ENCODE measurements around the gene EIF2B2. TPM values are rescaled to one million over a fixed set of nuclear protein-coding genes. Genes with fewer than 3 reads are reported as not detected.

Gene EIF2B2
- total RNA-seq, 1 donor from 2014 or later, result 44.4 TPM

- H3K9me3 Mint-ChIP-seq (ENCODE audit: unreplicated experiment), result no peaks in the 10 kb centered on the region
- peaks cover 3% of the 10 kb centered on the region for H3K4me1 Mint-ChIP-seq (ENCODE audit: unreplicated experiment)
- no peak for TF ChIP-seq CTCF (IDR thresholded peaks at IDR 0.05)
- no peak overlapping the region for H3K27ac Mint-ChIP-seq (ENCODE audit: unreplicated experiment)
- DNase-seq (ENCODE audit: extremely low spot score, unreplicated experiment), result no peak
- H3K36me3 Mint-ChIP-seq (ENCODE audit: unreplicated experiment), result no peaks in the 10 kb centered on the region
- no peak overlapping the region for H3K4me3 Mint-ChIP-seq (ENCODE audit: unreplicated experiment)
- peaks cover 48% of the 10 kb centered on the region for H3K27me3 Mint-ChIP-seq (ENCODE audit: unreplicated experiment)
Observed at GRCh38 chr14:74963705-74964271, 38.9 kb upstream of the EIF2B2 start.

GRCh38 chr14:74964787-74965485 is 37.8 kb upstream of the EIF2B2 start:
- TF ChIP-seq CTCF (IDR thresholded peaks at IDR 0.05), result no peak
- Mint-ChIP-seq H3K27me3 (ENCODE audit: unreplicated experiment) (peaks cover 50% of the 10 kb centered on the region), H3K9me3 (ENCODE audit: unreplicated experiment) (no peaks in the 10 kb centered on the region), H3K27ac (ENCODE audit: unreplicated experiment) (no peak overlapping the region), H3K36me3 (ENCODE audit: unreplicated experiment) (no peaks in the 10 kb centered on the region), H3K4me3 (ENCODE audit: unreplicated experiment) (no peak overlapping the region), H3K4me1 (ENCODE audit: unreplicated experiment) (peaks cover 3% of the 10 kb centered on the region)
- no peak for DNase-seq (ENCODE audit: extremely low spot score, unreplicated experiment)

- peaks cover 3% of the 10 kb centered on the region for H3K4me1 Mint-ChIP-seq (ENCODE audit: unreplicated experiment)
- no peak overlapping the region for H3K4me3 Mint-ChIP-seq (ENCODE audit: unreplicated experiment)
- no peaks in the 10 kb centered on the region for H3K9me3 Mint-ChIP-seq (ENCODE audit: unreplicated experiment)
- no peak overlapping the region for H3K27ac Mint-ChIP-seq (ENCODE audit: unreplicated experiment)
- peaks cover 50% of the 10 kb centered on the region for H3K27me3 Mint-ChIP-seq (ENCODE audit: unreplicated experiment)
- H3K36me3 Mint-ChIP-seq (ENCODE audit: unreplicated experiment), result no peaks in the 10 kb centered on the region
- TF ChIP-seq CTCF (IDR thresholded peaks at IDR 0.05), result no peak
- no peak for DNase-seq (ENCODE audit: extremely low spot score, unreplicated experiment)
Observed at GRCh38 chr14:74965486-74966153, 37.1 kb upstream of the EIF2B2 start.

GRCh38 chr14:74968811-74969210 is 33.9 kb upstream of the EIF2B2 start:
- H3K9me3 Mint-ChIP-seq (ENCODE audit: unreplicated experiment), result no peaks in the 10 kb centered on the region
- TF ChIP-seq CTCF (IDR thresholded peaks at IDR 0.05), result no peak
- H3K4me1 Mint-ChIP-seq (ENCODE audit: unreplicated experiment), result peaks cover 3% of the 10 kb centered on the region
- H3K4me3 Mint-ChIP-seq (ENCODE audit: unreplicated experiment), result no peak overlapping the region
- no peaks in the 10 kb centered on the region for H3K36me3 Mint-ChIP-seq (ENCODE audit: unreplicated experiment)
- H3K27me3 Mint-ChIP-seq (ENCODE audit: unreplicated experiment), result peaks cover 29% of the 10 kb centered on the region
- H3K27ac Mint-ChIP-seq (ENCODE audit: unreplicated experiment), result no peak overlapping the region
- DNase-seq (ENCODE audit: extremely low spot score, unreplicated experiment), result no peak

- Mint-ChIP-seq H3K4me1 (ENCODE audit: unreplicated experiment) (peaks cover 11% of the 10 kb centered on the region), H3K9me3 (ENCODE audit: unreplicated experiment) (no peaks in the 10 kb centered on the region), H3K4me3 (ENCODE audit: unreplicated experiment) (no peak overlapping the region), H3K27me3 (ENCODE audit: unreplicated experiment) (peaks cover 22% of the 10 kb centered on the region), H3K36me3 (ENCODE audit: unreplicated experiment) (no peaks in the 10 kb centered on the region), H3K27ac (ENCODE audit: unreplicated experiment) (no peak overlapping the region)
- DNase-seq (ENCODE audit: extremely low spot score, unreplicated experiment), result no peak
- no peak for TF ChIP-seq CTCF (IDR thresholded peaks at IDR 0.05)
Observed at GRCh38 chr14:74973003-74973653, 29.6 kb upstream of the EIF2B2 start.

Data from osteocyte (in vitro differentiated cells).